C4-2B (cell line): ENCODE data around the gene TUBB2A.

Experiments used
- CTCF ChIP-seq: fragments of 450-650 bp; conservative IDR thresholded peaks from 2 replicates; pipeline ENCODE4 v1.5.1; 2017; ENCODE audit warnings: mild to moderate bottlenecking
- ZFX ChIP-seq: fragments of 450-650 bp; IDR thresholded peaks from 2 replicates; pipeline ENCODE4 v1.6.1; 2017

GRCh38 chr6:3140201-3140600, 17.1 kb downstream of the TUBB2A start:
- TF ChIP-seq CTCF: no peak
- no peak for TF ChIP-seq ZFX
